WTC11 (cell line): ENCODE measurements around the gene CD244. TPM values are rescaled to one million over a fixed set of nuclear protein-coding genes. Genes with fewer than 3 reads are reported as not detected.
"Not testable (repeated sequence)": the region's sequence is repeated elsewhere in the genome, so short reads cannot be mapped to it uniquely, and the experiment has no call there.

Experiments
- ATAC-seq: fragments of 200-7000 bp; cut with Tn5 transposase; 2 replicates; pipeline ENCODE4 v1.10.0; 2021; ENCODE audit warnings: mild to moderate bottlenecking, moderate library complexity
- CTCF ChIA-PET: fragments of 300-600 bp; sonication (Branson Sonifier 250); formaldehyde crosslinking; loops from one replicate; lab custom pipeline; 2021; ENCODE audit warnings: antibody characterized with exemption; lab: Charles Lee
- POLR2A ChIA-PET: fragments of 350-600 bp; sonication (Branson Sonifier 250); formaldehyde crosslinking; loops from one replicate; lab custom pipeline; 2021; ENCODE audit warnings: antibody characterized with exemption; lab: Charles Lee
- DNase-seq: peaks from one replicate; pipeline ENCODE4 v3.0.0; 2021; ENCODE audit warnings: low spot score
- H3K27ac Mint-ChIP-seq: 2 replicates; pipeline ENCODE4 v1.8.0; 2021; ENCODE audit warnings: mixed read lengths
- H3K27me3 Mint-ChIP-seq: 2 replicates; pipeline ENCODE4 v1.8.0; 2021; ENCODE audit warnings: low read depth, mild to moderate bottlenecking, moderate library complexity, mixed read lengths
- H3K36me3 Mint-ChIP-seq: 2 replicates; pipeline ENCODE4 v1.8.0; 2021; ENCODE audit warnings: mixed read lengths
- H3K4me1 Mint-ChIP-seq: 2 replicates; pipeline ENCODE4 v1.8.0; 2022; ENCODE audit warnings: mixed read lengths
- H3K4me3 Mint-ChIP-seq: 2 replicates; pipeline ENCODE4 v1.8.0; 2021; ENCODE audit warnings: mild to moderate bottlenecking, moderate library complexity, mixed read lengths
- H3K9me3 Mint-ChIP-seq: 2 replicates; pipeline ENCODE4 v1.8.0; 2021; ENCODE audit warnings: mixed read lengths
- ATF1 ChIP-seq: sonication (generic); formaldehyde crosslinking; IDR thresholded peaks from 2 replicates; pipeline ENCODE4 v1.8.1; 2023; ENCODE audit warnings: mild to moderate bottlenecking, moderate library complexity, missing genetic modification reagents
- CREB1 ChIP-seq: sonication (generic); formaldehyde crosslinking; IDR thresholded peaks from 2 replicates; pipeline ENCODE4 v1.8.0; 2023; ENCODE audit warnings: mild to moderate bottlenecking, missing genetic modification reagents
- CREM ChIP-seq: sonication (generic); formaldehyde crosslinking; IDR thresholded peaks from 2 replicates; pipeline ENCODE4 v1.8.1; 2022; ENCODE audit warnings: mild to moderate bottlenecking, missing genetic modification reagents, moderate library complexity
- ETV6 ChIP-seq: sonication (generic); formaldehyde crosslinking; IDR thresholded peaks from 2 replicates; pipeline ENCODE4 v1.8.1; 2022; ENCODE audit warnings: mild to moderate bottlenecking, missing genetic modification reagents
- HMGXB4 ChIP-seq: sonication (generic); formaldehyde crosslinking; IDR thresholded peaks from 2 replicates; pipeline ENCODE4 v1.8.1; 2023; ENCODE audit warnings: mild to moderate bottlenecking, moderate library complexity, missing genetic modification reagents
- KAT7 ChIP-seq: sonication (generic); formaldehyde crosslinking; IDR thresholded peaks from 2 replicates; pipeline ENCODE4 v1.8.1; 2023; ENCODE audit warnings: missing genetic modification reagents, mild to moderate bottlenecking, borderline replicate concordance
- MLX ChIP-seq: sonication (generic); formaldehyde crosslinking; IDR thresholded peaks from 2 replicates; pipeline ENCODE4 v1.8.1; 2023; ENCODE audit warnings: mild to moderate bottlenecking, missing genetic modification reagents, moderate library complexity
- NFE2L1 ChIP-seq: sonication (generic); formaldehyde crosslinking; IDR thresholded peaks from 2 replicates; pipeline ENCODE4 v1.8.1; 2023; ENCODE audit warnings: missing genetic modification reagents
- NFYB ChIP-seq: sonication (generic); formaldehyde crosslinking; conservative IDR thresholded peaks from 2 replicates; pipeline ENCODE4 v1.8.0; 2022; ENCODE audit warnings: low read depth, missing genetic modification reagents
- PRRX2 ChIP-seq: fragments of 250-450 bp; sonication (Bioruptor Pico); IDR thresholded peaks from 2 replicates; pipeline ENCODE4 v1.8.0; 2021; ENCODE audit warnings: mild to moderate bottlenecking
- TCF7 ChIP-seq: sonication (generic); formaldehyde crosslinking; IDR thresholded peaks from 2 replicates; pipeline ENCODE4 v1.8.0; 2022; ENCODE audit warnings: mild to moderate bottlenecking, low read depth, missing genetic modification reagents, moderate library complexity
- TEAD1 ChIP-seq: sonication (generic); formaldehyde crosslinking; IDR thresholded peaks from 2 replicates; pipeline ENCODE4 v1.8.0; 2022; ENCODE audit warnings: mild to moderate bottlenecking, missing genetic modification reagents
- TEAD4 ChIP-seq: sonication (generic); formaldehyde crosslinking; IDR thresholded peaks from 2 replicates; pipeline ENCODE4 v1.8.0; 2022; ENCODE audit warnings: mild to moderate bottlenecking, missing genetic modification reagents
- ZBTB43 ChIP-seq: sonication (generic); formaldehyde crosslinking; IDR thresholded peaks from 2 replicates; pipeline ENCODE4 v1.8.1; 2023; ENCODE audit warnings: mild to moderate bottlenecking, missing genetic modification reagents
- ZNF219 ChIP-seq: sonication (generic); formaldehyde crosslinking; IDR thresholded peaks from 2 replicates; pipeline ENCODE4 v1.8.0; 2023; ENCODE audit warnings: missing genetic modification reagents, mild to moderate bottlenecking, borderline replicate concordance
- ZNF263 ChIP-seq: sonication (generic); formaldehyde crosslinking; IDR thresholded peaks from 2 replicates; pipeline ENCODE4 v1.8.1; 2022; ENCODE audit warnings: low read depth, mild to moderate bottlenecking, moderate library complexity, missing genetic modification reagents
- ZNF532 ChIP-seq: fragments of 250-450 bp; sonication (Bioruptor Pico); IDR thresholded peaks from 2 replicates; pipeline ENCODE4 v1.9.0; 2021; ENCODE audit warnings: mild to moderate bottlenecking, borderline replicate concordance
- ZSCAN18 ChIP-seq: fragments of 250-450 bp; sonication (Bioruptor Pico); IDR thresholded peaks from 2 replicates; pipeline ENCODE4 v2.1.2; 2022; ENCODE audit warnings: mild to moderate bottlenecking, moderate library complexity
- total RNA-seq: library from RNA; stranded (reverse); gene quantifications from 3 replicates; pipeline ENCODE4 v1.2.3, GENCODE V29; 2021

The CD244 gene
- total RNA-seq, 1 experiment from 2014 or later = not detected

- H3K4me1 Mint-ChIP-seq = no peaks in the 10 kb centered on the region
- no peaks in the 10 kb centered on the region for H3K27me3 Mint-ChIP-seq
- POLR2A ChIA-PET = no interaction called here
- TF ChIP-seq TEAD4 (CRISPR knock-in tag) = no peak
- no peak for TF ChIP-seq CREB1 (CRISPR knock-in tag)
- TF ChIP-seq ZNF532 (CRISPR knock-in tag) = no peak
- no peak for TF ChIP-seq ZNF219 (CRISPR knock-in tag)
- no peak for TF ChIP-seq ZNF263 (CRISPR knock-in tag)
- no peak for TF ChIP-seq KAT7 (CRISPR knock-in tag)
- no peak for TF ChIP-seq CREM (CRISPR knock-in tag)
- TF ChIP-seq NFYB (CRISPR knock-in tag) = no peak
- TF ChIP-seq TEAD1 (CRISPR knock-in tag) = no peak
- no peak for TF ChIP-seq HMGXB4
- no peak for TF ChIP-seq ETV6 (CRISPR knock-in tag)
- no peak for TF ChIP-seq ZBTB43
- TF ChIP-seq TCF7 (CRISPR knock-in tag) = no peak
- no peak for TF ChIP-seq MLX (CRISPR knock-in tag)
- TF ChIP-seq ZSCAN18 (CRISPR knock-in tag) = no peak
- no peak for TF ChIP-seq PRRX2 (CRISPR knock-in tag)
- no peak for TF ChIP-seq ATF1 (CRISPR knock-in tag)
- TF ChIP-seq NFE2L1 (CRISPR knock-in tag) = no peak
- CTCF ChIA-PET = interaction anchor here (1.1 to 2.6 kb wide), 3 partner anchors 9 to 21 kb away, joined by 4 to 15 read pairs (median 8); no protein-coding TSS in a partner anchor
- H3K4me3 Mint-ChIP-seq = no peak overlapping the region
- H3K9me3 Mint-ChIP-seq = peaks cover 2% of the 10 kb centered on the region
- DNase-seq (no peak), ATAC-seq (no peak)
- H3K27ac Mint-ChIP-seq = no peak overlapping the region
- H3K36me3 Mint-ChIP-seq = no peaks in the 10 kb centered on the region
Observed at GRCh38 chr1:160789051-160789701, 73.5 kb downstream of the CD244 start.

- peaks cover 13% of the 10 kb centered on the region for H3K4me1 Mint-ChIP-seq
Observed at GRCh38 chr1:160782988-160783765, 79.5 kb downstream of the CD244 start.

More at GRCh38 chr1:160782988-160783765, 79.5 kb downstream of the CD244 start:
- DNase-seq, H3K27me3 Mint-ChIP-seq, H3K4me3 Mint-ChIP-seq, CTCF ChIA-PET, POLR2A ChIA-PET, H3K27ac Mint-ChIP-seq, ATAC-seq: not testable (repeated sequence)
- Mint-ChIP-seq H3K9me3 (peaks cover 22% of the 10 kb centered on the region), H3K36me3 (peaks cover 11% of the 10 kb centered on the region)
